Fibroblast of mammary gland (primary cell): ENCODE results near the gene BPIFB3.

Experiments used
- DNase-seq: peaks from one replicate; pipeline ENCODE4 v3.0.0-alpha.2; 2010; ENCODE audit warnings: low read depth
- H3K4me3 ChIP-seq: 2 replicates; pipeline ENCODE4 v1.5.1; 2011; ENCODE audit warnings: low read depth, mild to moderate bottlenecking, low read length, moderate library complexity; ENCODE audit not compliant: control insufficient read depth
- CTCF ChIP-seq: conservative IDR thresholded peaks from 2 replicates; pipeline ENCODE4 v1.5.1; 2011; ENCODE audit warnings: low read depth, low read length, inconsistent platforms; ENCODE audit not compliant: control insufficient read depth, insufficient read depth

The BPIFB3 gene

GRCh38 chr20:33064572-33065287 is 11.0 kb downstream of the BPIFB3 start:
- TF ChIP-seq CTCF = no peak
- no peak overlapping the region for H3K4me3 ChIP-seq
- no peak for DNase-seq

- no peak for DNase-seq
- TF ChIP-seq CTCF = no peak
- H3K4me3 ChIP-seq = no peak overlapping the region
Measured at GRCh38 chr20:33065785-33066184, 12.1 kb downstream of the BPIFB3 start.

- TF ChIP-seq CTCF = no peak
- DNase-seq = no peak
- H3K4me3 ChIP-seq = no peak overlapping the region
Measured at GRCh38 chr20:33067806-33068205, 14.1 kb downstream of the BPIFB3 start.

GRCh38 chr20:33068251-33068939 is 14.7 kb downstream of the BPIFB3 start:
- DNase-seq = no peak
- H3K4me3 ChIP-seq = no peak overlapping the region
- TF ChIP-seq CTCF = no peak

GRCh38 chr20:33069673-33070072 is 16.0 kb downstream of the BPIFB3 start:
- no peak for DNase-seq
- no peak for TF ChIP-seq CTCF
- no peak overlapping the region for H3K4me3 ChIP-seq

- no peak for TF ChIP-seq CTCF
- no peak overlapping the region for H3K4me3 ChIP-seq
- no peak for DNase-seq
Measured at GRCh38 chr20:33070111-33071053, 16.7 kb downstream of the BPIFB3 start.
